ENCODE data around the gene NOB1. TPM values are rescaled to one million over a fixed set of nuclear protein-coding genes. Genes with fewer than 3 reads are reported as not detected.
A peak's percentile ranks its signal among the peaks of the same experiment; 100 is the strongest.

Gene NOB1
- total RNA-seq, 1 experiment from 2014 or later: 31.9 TPM

DNA sequence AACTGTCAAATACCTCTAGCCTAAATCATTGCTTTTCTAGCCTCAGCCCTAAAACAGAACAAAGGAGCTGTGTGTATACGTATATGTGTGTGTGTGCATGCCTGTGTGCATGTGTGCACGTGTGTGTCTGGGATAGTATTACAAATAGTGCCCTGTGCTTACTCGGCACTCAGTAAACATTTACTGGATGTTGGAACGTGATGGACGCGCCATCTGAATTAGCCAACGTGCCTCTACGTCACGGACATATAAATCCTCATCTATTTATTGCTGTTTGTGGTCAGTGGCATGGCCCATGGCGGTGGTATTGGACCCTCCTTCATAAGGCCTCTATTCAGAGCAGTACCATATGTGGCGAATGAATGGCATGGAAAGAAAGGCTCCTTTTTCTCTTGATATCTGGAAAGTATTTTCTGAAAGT, 44.9 kb upstream of the NOB1 start:
- Histone ChIP-seq H3K27ac (ENCODE audit: low read length) (no peak overlapping the region), H3K4me1 (ENCODE audit: insufficient read depth, low read length) (no peaks in the 10 kb centered on the region), H3K27me3 (ENCODE audit: low read length) (no peaks in the 10 kb centered on the region), H3K36me3 (ENCODE audit: low read depth, low read length) (no peaks in the 10 kb centered on the region), H3K9me3 (ENCODE audit: low read length) (no peaks in the 10 kb centered on the region), H3K79me2 (ENCODE audit: low read length) (no peaks in the 10 kb centered on the region), H3F3A (ENCODE audit: low read length, unreplicated experiment) (no peaks in the 10 kb centered on the region), H3K9ac (ENCODE audit: low read length) (no peak overlapping the region), H3K9me2 (replicated peaks; ENCODE audit: low read length) (no peaks in the 10 kb centered on the region), H3K4me2 (ENCODE audit: low read length) (no peak overlapping the region), H3K4me3 (ENCODE audit: low read length) (no peak overlapping the region), H4K20me1 (ENCODE audit: low read length) (no peaks in the 10 kb centered on the region), H2AFZ (ENCODE audit: low read length) (no peak overlapping the region)
- POLR2A ChIA-PET (ENCODE audit: unreplicated experiment): no interaction called here
- CTCF ChIA-PET: interaction anchor here (0.6 kb wide), 1 partner anchor 294 kb away, joined by 7 read pairs; no protein-coding TSS in a partner anchor
- TF ChIP-seq EZH2phosphoT487 (IDR thresholded peaks at IDR 0.05; ENCODE audit: borderline replicate concordance, low read length) (no peak), EZH2 (IDR thresholded peaks at IDR 0.05; ENCODE audit: low read length, unreplicated experiment) (no peak)
- TF ChIP-seq, protein P1, sequence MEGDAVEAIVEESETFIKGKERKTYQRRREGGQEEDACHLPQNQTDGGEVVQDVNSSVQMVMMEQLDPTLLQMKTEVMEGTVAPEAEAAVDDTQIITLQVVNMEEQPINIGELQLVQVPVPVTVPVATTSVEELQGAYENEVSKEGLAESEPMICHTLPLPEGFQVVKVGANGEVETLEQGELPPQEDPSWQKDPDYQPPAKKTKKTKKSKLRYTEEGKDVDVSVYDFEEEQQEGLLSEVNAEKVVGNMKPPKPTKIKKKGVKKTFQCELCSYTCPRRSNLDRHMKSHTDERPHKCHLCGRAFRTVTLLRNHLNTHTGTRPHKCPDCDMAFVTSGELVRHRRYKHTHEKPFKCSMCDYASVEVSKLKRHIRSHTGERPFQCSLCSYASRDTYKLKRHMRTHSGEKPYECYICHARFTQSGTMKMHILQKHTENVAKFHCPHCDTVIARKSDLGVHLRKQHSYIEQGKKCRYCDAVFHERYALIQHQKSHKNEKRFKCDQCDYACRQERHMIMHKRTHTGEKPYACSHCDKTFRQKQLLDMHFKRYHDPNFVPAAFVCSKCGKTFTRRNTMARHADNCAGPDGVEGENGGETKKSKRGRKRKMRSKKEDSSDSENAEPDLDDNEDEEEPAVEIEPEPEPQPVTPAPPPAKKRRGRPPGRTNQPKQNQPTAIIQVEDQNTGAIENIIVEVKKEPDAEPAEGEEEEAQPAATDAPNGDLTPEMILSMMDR (conservative IDR thresholded peaks at IDR 0.05; ENCODE audit: low read depth, low read length): no peak
- intact Hi-C loops (cut with micrococcal nuclease): no loop called here
- no peak for DNase-seq
- BruUV-seq (replicated peaks): no TSS peak
- no peak for ATAC-seq

DNA sequence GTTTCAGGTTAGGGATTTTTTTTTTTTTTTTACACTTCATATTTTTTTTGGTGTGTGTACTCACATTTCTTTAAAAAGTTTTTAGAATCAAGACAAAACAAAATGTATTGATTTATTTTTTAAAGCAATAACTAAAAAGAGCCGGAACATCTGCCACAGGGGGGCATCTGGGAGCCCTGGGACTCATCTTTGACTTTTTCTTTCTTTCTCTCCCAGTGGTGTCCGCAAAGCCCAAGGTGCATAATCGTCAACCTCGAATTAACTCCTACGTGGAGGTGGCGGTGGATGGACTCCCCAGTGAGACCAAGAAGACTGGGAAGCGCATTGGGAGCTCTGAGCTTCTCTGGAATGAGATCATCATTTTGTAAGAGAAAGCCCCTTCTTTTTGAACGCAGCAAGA, 43.7 kb upstream of the NOB1 start:
- no peaks in the 10 kb centered on the region for H3K9me3 ChIP-seq (ENCODE audit: low read length)

More for the DNA sequence above, 43.7 kb upstream of the NOB1 start:
- Histone ChIP-seq H3K27ac (ENCODE audit: low read length) (no peak overlapping the region), H3K9ac (ENCODE audit: low read length) (no peak overlapping the region), H3K4me3 (ENCODE audit: low read length) (no peak overlapping the region), H3F3A (ENCODE audit: low read length, unreplicated experiment) (no peaks in the 10 kb centered on the region), H3K4me2 (ENCODE audit: low read length) (no peak overlapping the region), H3K27me3 (ENCODE audit: low read length) (no peaks in the 10 kb centered on the region), H3K9me2 (replicated peaks; ENCODE audit: low read length) (no peaks in the 10 kb centered on the region), H2AFZ (ENCODE audit: low read length) (no peak overlapping the region), H3K4me1 (ENCODE audit: insufficient read depth, low read length) (no peaks in the 10 kb centered on the region), H4K20me1 (ENCODE audit: low read length) (no peaks in the 10 kb centered on the region), H3K36me3 (ENCODE audit: low read depth, low read length) (no peaks in the 10 kb centered on the region), H3K79me2 (ENCODE audit: low read length) (no peaks in the 10 kb centered on the region)
- ChIA-PET POLR2A (ENCODE audit: unreplicated experiment) (no interaction called here), CTCF (no interaction called here)
- intact Hi-C loops (cut with micrococcal nuclease): no loop called here
- ATAC-seq: no peak
- TF ChIP-seq, protein P1 (conservative IDR thresholded peaks at IDR 0.05; ENCODE audit: low read depth, low read length): peak; percentile 43; the same call in 1 of the 2 replicates
- TF ChIP-seq EZH2phosphoT487 (IDR thresholded peaks at IDR 0.05; ENCODE audit: borderline replicate concordance, low read length): no peak
- no TSS peak for BruUV-seq (replicated peaks)
- DNase-seq: no peak

Measured in PC-3 (cell line).